ENCODE data around the gene NCR2.

The NCR2 gene

GRCh38 chr6:41353333-41353732 lies 17.9 kb downstream of the NCR2 start:
- ChIA-PET CTCF (no interaction called here), POLR2A (ENCODE audit: low non-redundant PET) (no interaction called here)
- H3K27ac ChIP-seq: no peak overlapping the region
- no peak for TF ChIP-seq CTCF (conservative IDR thresholded peaks at IDR 0.05; ENCODE audit: low read depth)
- DNase-seq (ENCODE audit: low spot score): no peak

GRCh38 chr6:41355952-41356351 lies 20.5 kb downstream of the NCR2 start:
- ChIA-PET POLR2A (ENCODE audit: low non-redundant PET) (no interaction called here), CTCF (no interaction called here)
- H3K27ac ChIP-seq: no peak overlapping the region
- no peak for DNase-seq (ENCODE audit: low spot score)
- TF ChIP-seq CTCF (conservative IDR thresholded peaks at IDR 0.05; ENCODE audit: low read depth): no peak

GRCh38 chr6:41356825-41357224 lies 21.4 kb downstream of the NCR2 start:
- H3K27ac ChIP-seq: no peak overlapping the region
- no peak for TF ChIP-seq CTCF (conservative IDR thresholded peaks at IDR 0.05; ENCODE audit: low read depth)
- CTCF ChIA-PET: interaction anchor here (0.6 to 0.8 kb wide), 2 partner anchors 103 to 157 kb away, joined by 3 read pairs; no protein-coding TSS in a partner anchor
- DNase-seq (ENCODE audit: low spot score): no peak
- POLR2A ChIA-PET (ENCODE audit: low non-redundant PET): no interaction called here

- ChIA-PET POLR2A (ENCODE audit: low non-redundant PET) (no interaction called here), CTCF (no interaction called here)
- no peak overlapping the region for H3K27ac ChIP-seq
- no peak for TF ChIP-seq CTCF (conservative IDR thresholded peaks at IDR 0.05; ENCODE audit: low read depth)
- no peak for DNase-seq (ENCODE audit: low spot score)
Measured at GRCh38 chr6:41358503-41358902, 23.1 kb downstream of the NCR2 start.

GRCh38 chr6:41359617-41360313 lies 24.4 kb downstream of the NCR2 start:
- POLR2A ChIA-PET (ENCODE audit: low non-redundant PET): no interaction called here
- H3K27ac ChIP-seq: no peak overlapping the region
- no peak for DNase-seq (ENCODE audit: low spot score)
- TF ChIP-seq CTCF (conservative IDR thresholded peaks at IDR 0.05; ENCODE audit: low read depth): no peak
- CTCF ChIA-PET: interaction anchor here (0.6 kb wide), 2 partner anchors 52 to 236 kb away, joined by 4 read pairs; no protein-coding TSS in a partner anchor

- POLR2A ChIA-PET (ENCODE audit: low non-redundant PET): no interaction called here
- H3K27ac ChIP-seq: no peak overlapping the region
- DNase-seq (ENCODE audit: low spot score): no peak
- CTCF ChIA-PET: interaction anchor here (0.6 kb wide), 2 partner anchors 51 to 235 kb away, joined by 4 read pairs; no protein-coding TSS in a partner anchor
- no peak for TF ChIP-seq CTCF (conservative IDR thresholded peaks at IDR 0.05; ENCODE audit: low read depth)
Measured at GRCh38 chr6:41360314-41360685, 24.9 kb downstream of the NCR2 start.

All from RWPE1 (cell line).